ENCODE measurements around the gene JCAD.

GRCh38 chr10:30028738-30029030, 30.7 kb downstream of the JCAD start:
- TF ChIP-seq CTCF (IDR thresholded peaks at IDR 0.05; ENCODE audit: insufficient read depth, low read length) (no peak), GABPA (IDR thresholded peaks at IDR 0.05; ENCODE audit: low read depth) (no peak), POLR2AphosphoS5 (IDR thresholded peaks at IDR 0.05; ENCODE audit: low read depth) (no peak)
